D721Med (cell line): ENCODE results near the gene NUDT6.

Experiments
- DNase-seq: peaks from one replicate; pipeline ENCODE4 v3.0.0; 2011; ENCODE audit warnings: low spot score; ENCODE audit not compliant: insufficient read length
- FAIRE-seq: peaks from 2 replicates; lab custom pipeline; 2011; peaks lifted over from hg19 to GRCh38; lab: Jason Lieb, UNC
- CTCF ChIP-seq: IDR thresholded peaks from 2 replicates; pipeline ENCODE4 v1.5.1; 2012; ENCODE audit warnings: mild to moderate bottlenecking, control low read depth; ENCODE audit not compliant: insufficient read depth; ENCODE audit errors: missing control alignments

NUDT6 gene

GRCh38 chr4:122895336-122895995 is 26.9 kb downstream of the NUDT6 start:
- FAIRE-seq (peak; percentile 68), DNase-seq (no peak)
- TF ChIP-seq CTCF: no peak

- FAIRE-seq: no peak
- DNase-seq: no peak
- TF ChIP-seq CTCF: no peak
Measured at GRCh38 chr4:122894827-122895226, 27.6 kb downstream of the NUDT6 start.

- FAIRE-seq (no peak), DNase-seq (no peak)
- TF ChIP-seq CTCF: no peak
Measured at GRCh38 chr4:122890147-122890795, 32.1 kb downstream of the NUDT6 start.

- FAIRE-seq: no peak
- no peak for TF ChIP-seq CTCF
- no peak for DNase-seq
Measured at GRCh38 chr4:122889726-122890125, 32.7 kb downstream of the NUDT6 start.

GRCh38 chr4:122884499-122884898 is 37.9 kb downstream of the NUDT6 start:
- DNase-seq (no peak), FAIRE-seq (no peak)
- TF ChIP-seq CTCF: no peak

GRCh38 chr4:122882857-122883735 is 39.3 kb downstream of the NUDT6 start:
- DNase-seq: no peak
- no peak for FAIRE-seq
- TF ChIP-seq CTCF: no peak

- no peak for TF ChIP-seq CTCF
- FAIRE-seq (no peak), DNase-seq (no peak)
Measured at GRCh38 chr4:122879001-122879400, 43.4 kb downstream of the NUDT6 start.
